ENCODE results near the gene TSHB. TPM values are rescaled to one million over a fixed set of nuclear protein-coding genes. Genes with fewer than 3 reads are reported as not detected.

TSHB gene
- total and polyA plus RNA-seq, 11 donors: not detected

- H3K4me3 ChIP-seq: no peak overlapping the region
- H3K4me1 ChIP-seq: no peaks in the 10 kb centered on the region
- no peak for ATAC-seq
- H3K27me3 ChIP-seq: no peaks in the 10 kb centered on the region
- H3K36me3 ChIP-seq: no peaks in the 10 kb centered on the region
- no peaks in the 10 kb centered on the region for H3K9me3 ChIP-seq
- no peak overlapping the region for H3K27ac ChIP-seq
- TF ChIP-seq CTCF (IDR thresholded peaks at IDR 0.05): no peak
- no peak for TF ChIP-seq POLR2A (IDR thresholded peaks at IDR 0.05)
- DNase-seq: no peak
- intact Hi-C loops (cut with DNase I): no loop called here
These were observed 31.9 kb upstream of the TSHB start for GRCh38 chr1:114997510-114998289.

GRCh38 chr1:115006191-115006590 is 23.4 kb upstream of the TSHB start:
- ATAC-seq: no peak
- intact Hi-C loops (cut with DNase I): no loop called here
- 74 to 83% (median 80%) methylated on average over 2 of the region's 2 CpGs for WGBS, 4 donors
- no peak overlapping the region for H3K4me3 ChIP-seq
- H3K36me3 ChIP-seq: no peaks in the 10 kb centered on the region
- TF ChIP-seq CTCF (IDR thresholded peaks at IDR 0.05) (no peak), POLR2A (IDR thresholded peaks at IDR 0.05) (no peak)
- H3K27ac ChIP-seq: no peak overlapping the region
- H3K4me1 ChIP-seq: no peaks in the 10 kb centered on the region
- H3K27me3 ChIP-seq: peaks cover 0 to 4% (median 0%) of the 10 kb centered on the region in 9 donors
- DNase-seq: no peak
- no peaks in the 10 kb centered on the region for H3K9me3 ChIP-seq

GRCh38 chr1:115012006-115012405 is 17.6 kb upstream of the TSHB start:
- H3K9me3 ChIP-seq: no peaks in the 10 kb centered on the region
- intact Hi-C loops (cut with DNase I): no loop called here
- no peaks in the 10 kb centered on the region for H3K4me1 ChIP-seq
- no peak overlapping the region for H3K4me3 ChIP-seq
- WGBS, 4 donors: 88 to 97% (median 90%) methylated on average over 1 of the region's 1 CpG
- no peak overlapping the region for H3K27ac ChIP-seq
- no peak for DNase-seq
- H3K36me3 ChIP-seq: no peaks in the 10 kb centered on the region
- no peak for TF ChIP-seq POLR2A (IDR thresholded peaks at IDR 0.05)
- no peak for TF ChIP-seq CTCF (IDR thresholded peaks at IDR 0.05)
- H3K27me3 ChIP-seq: no peaks in the 10 kb centered on the region
- ATAC-seq: no peak

- H3K36me3 ChIP-seq: no peaks in the 10 kb centered on the region
- no peaks in the 10 kb centered on the region for H3K9me3 ChIP-seq
- ATAC-seq: no peak
- H3K4me3 ChIP-seq: no peak overlapping the region
- intact Hi-C loops (cut with DNase I): no loop called here
- 50 to 77% (median 61%) methylated on average over 1 of the region's 1 CpG for WGBS, 4 donors
- no peaks in the 10 kb centered on the region for H3K4me1 ChIP-seq
- no peak for DNase-seq
- TF ChIP-seq CTCF (IDR thresholded peaks at IDR 0.05): no peak
- H3K27me3 ChIP-seq: no peaks in the 10 kb centered on the region
- H3K27ac ChIP-seq: no peak overlapping the region
These were observed 17.2 kb upstream of the TSHB start for GRCh38 chr1:115012434-115012833.
